ENCODE measurements around the gene PDGFRB. TPM values are rescaled to one million over a fixed set of nuclear protein-coding genes. Genes with fewer than 3 reads are reported as not detected.
A peak's percentile ranks its signal among the peaks of the same experiment; 100 is the strongest.

PDGFRB gene
- total RNA-seq, 1 experiment from 2014 or later = 0.34 TPM

GRCh38 chr5:150121448-150122157, 34.0 kb downstream of the PDGFRB start:
- Histone ChIP-seq H4K20me1 (ENCODE audit: insufficient read depth) (no peaks in the 10 kb centered on the region), H3K9ac (ENCODE audit: low read length) (no peak overlapping the region), H3K79me2 (ENCODE audit: insufficient read depth, low read length) (no peaks in the 10 kb centered on the region), H3K9me3 (ENCODE audit: control insufficient read depth in 1 of 2, insufficient read depth in 1 of 2, low read depth in 1 of 2, low read length in 2 of 2) (no peaks in the 10 kb centered on the region), H3K4me3 (replicated peaks in 1 of 2; ENCODE audit: low read depth in 1 of 2, low read length in 2 of 2) (no peak overlapping the region), H2AFZ (ENCODE audit: low read depth, low read length, poor library complexity, severe bottlenecking) (peak overlapping the region; percentile 71), H3K27me3 (ENCODE audit: insufficient read depth, low read length) (no peaks in the 10 kb centered on the region), H3K4me2 (ENCODE audit: low read length) (0 out of 2 replicates have a peak overlapping the region, but pooled peaks have one; percentile 26), H3K36me3 (ENCODE audit: control insufficient read depth in 1 of 2, insufficient read depth in 2 of 2, low read length in 2 of 2) (no peaks in the 10 kb centered on the region), H3K9me2 (ENCODE audit: insufficient read depth) (no peaks in the 10 kb centered on the region), H3K27ac (ENCODE audit: low read depth, low read length) (no peak overlapping the region), H3K4me1 (ENCODE audit: control insufficient read depth in 1 of 2, insufficient read depth in 2 of 2, low read length in 2 of 2) (peaks cover 4 to 15% of the 10 kb centered on the region in 2 experiments; a peak in 3 of 4 replicates)
- intact Hi-C loops (cut with micrococcal nuclease) = loop anchor here (2.0 kb wide), 2 partner anchors 121 to 287 kb away; partner anchors contain the start of genes HMGXB3 and TIGD6
- CTCF ChIA-PET = interaction anchor here (1.0 to 1.7 kb wide), 2 partner anchors 11 to 283 kb away, joined by 3 to 4 read pairs; no protein-coding TSS in a partner anchor
- BruUV-seq (replicated peaks) = no TSS peak
- no peak for TF ChIP-seq JUND (IDR thresholded peaks at IDR 0.05)
- TF ChIP-seq SP1 (IDR thresholded peaks at IDR 0.05; ENCODE audit: low read depth) = no peak
- no peak for TF ChIP-seq CEBPB (IDR thresholded peaks at IDR 0.05; ENCODE audit: low read depth)
- TF ChIP-seq EZH2phosphoT487 (IDR thresholded peaks at IDR 0.05; ENCODE audit: borderline replicate concordance) = no peak
- TF ChIP-seq ZNF274 (IDR thresholded peaks at IDR 0.05; ENCODE audit: low read depth, low read length) = no peak
- no peak for TF ChIP-seq MAX (IDR thresholded peaks at IDR 0.05)
- TF ChIP-seq TCF7L2 (IDR thresholded peaks at IDR 0.05; ENCODE audit: borderline replicate concordance, extremely low read depth, insufficient read depth, insufficient read length) = no peak
- no peak for TF ChIP-seq REST (IDR thresholded peaks at IDR 0.05; ENCODE audit: low read depth)
- no peak for TF ChIP-seq YY1 (IDR thresholded peaks at IDR 0.05; ENCODE audit: extremely low read depth, insufficient replicate concordance, low read depth, low read length)
- no peak for DNase-seq (ENCODE audit: low read depth, low spot score)
- RAD21 ChIA-PET (ENCODE audit: low non-redundant PET in 1 of 2, low total read pairs in 2 of 2, uncharacterized antibody in 2 of 2, unreplicated experiment in 2 of 2) = no interaction called here
- POLR2A ChIA-PET = no interaction called here
- ATAC-seq = no peak; the same call in 1 of the 2 replicates

All from HCT116 (cell line).